Activated CD8-positive, alpha-beta memory T cell treated with anti-CD3 and anti-CD28 coated beads, Interleukin-2, amount 50 U/mL, for 48 hours (primary cell): ENCODE data around the gene MEIS1.
"Not testable (repeated sequence)": the region's sequence is repeated elsewhere in the genome, so short reads cannot be mapped to it uniquely, and the experiment has no call there.

Source experiments
- DNase-seq: peaks from one replicate; pipeline ENCODE4 v3.0.0-alpha.2; 2020

MEIS1 gene

DNA sequence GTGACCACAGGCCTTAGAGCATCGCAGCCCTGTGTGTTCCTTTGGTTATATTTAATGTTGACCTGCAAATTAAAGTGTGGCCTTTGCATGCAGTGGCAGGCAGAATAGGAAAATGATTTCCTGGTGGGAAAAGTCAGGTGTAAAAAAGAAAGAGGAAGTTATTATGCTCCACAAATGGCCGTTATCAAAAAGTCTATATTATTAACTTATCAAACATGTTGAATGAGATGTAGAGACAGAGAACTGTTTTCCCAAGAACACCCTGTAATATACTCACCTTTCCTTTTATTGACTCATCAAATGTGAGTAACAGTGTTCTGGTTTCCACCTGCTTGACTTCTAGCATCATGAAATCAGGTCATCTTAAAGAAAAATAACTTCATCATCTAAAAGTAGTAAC lies 35.3 kb downstream of the MEIS1 start:
- DNase-seq: no peak

DNA sequence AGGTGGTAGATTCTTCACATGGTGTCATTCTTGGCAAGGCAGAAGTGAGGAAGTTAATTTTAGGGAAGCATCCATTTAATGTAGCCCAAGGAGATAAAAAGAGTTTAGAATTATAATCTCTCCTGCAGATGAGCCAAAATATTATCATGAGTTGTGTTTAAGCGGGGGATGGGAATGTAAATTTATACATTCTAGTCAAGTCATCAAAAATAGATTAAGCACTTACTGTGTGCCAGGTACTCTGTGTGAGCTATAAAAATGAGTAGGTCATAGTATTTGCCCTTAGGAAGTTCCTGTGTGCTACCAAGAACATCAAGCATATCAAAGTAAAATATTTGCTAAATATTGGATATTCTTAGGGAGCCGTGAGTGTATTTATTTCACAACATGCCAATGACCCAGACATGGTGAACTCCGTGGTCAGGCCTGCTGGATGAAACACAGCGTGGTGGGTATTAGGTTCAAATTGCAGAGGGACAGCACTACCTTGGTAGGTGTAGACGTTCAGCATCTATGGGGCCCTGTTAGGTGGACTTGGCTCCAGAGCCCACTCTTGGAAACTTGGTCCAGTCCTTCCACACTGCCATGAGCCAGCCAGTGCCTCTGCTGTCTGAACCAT lies 37.4 kb downstream of the MEIS1 start:
- no peak for DNase-seq

DNA sequence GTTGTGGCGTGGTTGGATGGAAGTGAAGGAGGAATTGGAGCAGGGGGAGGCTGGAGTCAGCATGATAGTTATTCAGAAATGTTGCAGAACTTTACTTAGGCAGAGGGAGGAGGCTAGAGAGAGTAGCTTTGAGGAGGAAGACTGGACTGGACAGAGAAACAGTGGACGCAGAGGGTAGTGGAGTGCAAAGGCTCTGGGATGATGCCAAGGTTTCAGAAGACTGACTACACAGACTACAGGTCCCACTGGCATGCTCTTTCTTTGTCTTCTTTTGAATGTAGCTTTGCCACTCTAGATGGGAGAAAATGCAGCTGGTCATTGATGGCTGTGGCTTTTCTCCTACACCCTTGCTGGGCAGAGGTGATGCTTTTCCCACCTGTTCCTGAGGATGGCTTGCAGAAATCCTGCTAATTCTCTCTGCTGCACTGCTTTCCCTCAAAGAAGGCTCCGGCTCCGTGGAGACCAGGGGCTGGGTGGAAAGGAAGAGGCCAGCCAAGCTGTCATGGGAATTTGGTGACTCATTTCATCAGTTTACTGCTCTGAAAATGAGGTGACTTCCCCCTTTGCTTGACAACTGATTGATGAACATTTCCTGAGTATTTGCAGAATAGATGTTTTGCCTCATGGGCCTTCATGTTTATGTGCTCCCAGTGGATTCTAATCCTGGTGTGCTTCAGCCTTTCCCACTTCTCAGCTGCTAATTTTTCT lies 42.4 kb downstream of the MEIS1 start:
- no peak for DNase-seq

DNA sequence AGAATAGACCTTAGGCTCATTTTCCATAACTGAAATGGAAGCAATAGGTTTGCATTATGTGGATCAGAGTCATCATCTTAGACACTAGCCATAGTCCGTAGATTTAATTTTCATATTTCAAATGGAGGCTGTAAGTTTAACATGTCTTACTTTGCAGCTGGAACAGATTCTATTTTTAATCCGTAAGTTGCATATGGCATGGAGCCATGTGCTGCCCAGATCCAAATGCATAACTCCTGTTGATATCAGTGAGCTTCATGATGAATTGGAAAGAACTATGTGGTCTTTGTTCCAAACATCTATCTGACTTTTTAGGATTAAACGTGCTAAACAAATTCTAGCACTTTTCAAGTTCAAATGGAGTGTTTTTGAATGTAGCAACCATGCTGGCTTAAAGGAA lies 43.4 kb downstream of the MEIS1 start:
- DNase-seq: no peak

GRCh38 chr2:66478731-66479316 lies 43.9 kb downstream of the MEIS1 start:
- DNase-seq: no peak

DNA sequence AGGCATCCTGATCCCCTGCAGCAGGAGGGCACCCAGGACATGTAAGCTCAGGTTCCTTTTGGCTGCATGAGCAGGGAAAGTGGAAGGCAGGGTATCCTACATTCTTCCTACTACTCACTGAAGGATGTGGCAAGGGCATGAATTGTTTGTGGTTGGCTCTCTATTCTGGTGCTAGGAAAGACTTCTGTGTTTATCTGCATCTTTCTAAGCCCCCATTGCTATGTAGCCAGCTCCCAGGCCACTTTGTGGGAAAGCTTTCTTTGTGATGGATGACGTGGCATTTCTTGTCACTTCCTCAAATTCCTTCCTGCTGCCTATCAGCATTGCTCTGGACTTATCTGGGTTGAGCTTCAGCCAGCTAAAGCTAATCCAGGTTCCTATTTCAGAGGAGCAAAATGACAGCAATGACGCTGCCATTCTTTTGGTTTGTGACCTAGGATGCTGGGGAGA lies 46.2 kb downstream of the MEIS1 start:
- no peak for DNase-seq

DNA sequence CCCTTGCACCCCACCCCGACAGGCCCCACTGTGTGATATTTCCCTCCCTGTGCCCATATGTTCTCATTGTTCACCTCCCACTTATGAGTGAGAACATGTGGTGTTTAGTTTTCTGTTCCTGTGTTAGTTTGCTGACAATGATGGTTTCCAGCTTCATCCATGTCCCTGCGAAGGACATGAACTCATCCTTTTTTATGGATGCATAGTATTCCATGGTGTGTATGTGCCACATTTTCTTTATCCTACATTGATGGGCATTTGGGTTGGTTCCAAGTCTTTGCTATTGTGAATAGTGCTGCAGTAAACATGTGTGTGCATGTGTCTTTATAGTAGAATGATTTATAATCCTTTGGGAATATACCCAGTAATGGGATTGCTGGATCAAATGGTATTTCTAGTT lies 50.3 kb downstream of the MEIS1 start:
- not testable (repeated sequence) for DNase-seq

DNA sequence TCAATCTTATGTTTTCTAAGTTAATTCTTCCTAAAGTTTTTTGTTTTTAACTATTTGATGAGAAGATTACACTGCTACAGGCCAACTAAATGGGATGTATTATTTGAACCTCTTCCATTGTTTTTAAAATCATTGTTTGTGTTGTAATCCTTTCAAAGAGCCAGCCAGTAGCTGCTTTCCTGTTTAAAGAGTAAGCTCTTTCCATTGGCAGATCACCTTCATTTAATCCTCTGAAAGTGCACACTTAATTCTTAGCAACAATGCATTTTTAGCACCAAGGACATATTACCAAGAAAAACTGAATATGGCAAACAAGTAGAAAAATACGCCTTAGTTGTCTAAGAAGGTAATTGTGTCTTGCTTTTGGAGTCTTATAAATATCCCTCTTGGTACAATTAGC lies 54.0 kb downstream of the MEIS1 start:
- DNase-seq: no peak

GRCh38 chr2:66489436-66489835 lies 54.5 kb downstream of the MEIS1 start:
- DNase-seq: no peak

DNA sequence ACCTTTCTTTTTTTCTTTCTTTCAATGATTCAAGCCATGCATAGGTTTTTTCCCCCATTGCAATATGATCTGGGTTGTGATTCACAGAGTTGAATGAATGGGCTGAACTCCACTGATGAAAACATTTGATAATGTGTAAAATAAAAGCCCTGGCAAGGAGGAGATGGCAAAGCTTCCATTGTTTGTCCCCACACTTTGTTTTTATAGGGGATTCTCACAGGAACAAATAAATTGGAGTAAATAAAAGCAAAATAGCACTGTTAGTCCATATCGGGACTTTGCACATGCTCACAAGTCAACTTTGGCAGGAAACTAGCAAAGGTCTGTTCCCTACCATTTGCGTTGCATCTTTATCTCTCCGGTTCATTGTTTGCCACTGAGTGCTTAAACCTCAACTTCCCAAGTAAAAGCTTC lies 55.7 kb downstream of the MEIS1 start:
- DNase-seq: no peak

DNA sequence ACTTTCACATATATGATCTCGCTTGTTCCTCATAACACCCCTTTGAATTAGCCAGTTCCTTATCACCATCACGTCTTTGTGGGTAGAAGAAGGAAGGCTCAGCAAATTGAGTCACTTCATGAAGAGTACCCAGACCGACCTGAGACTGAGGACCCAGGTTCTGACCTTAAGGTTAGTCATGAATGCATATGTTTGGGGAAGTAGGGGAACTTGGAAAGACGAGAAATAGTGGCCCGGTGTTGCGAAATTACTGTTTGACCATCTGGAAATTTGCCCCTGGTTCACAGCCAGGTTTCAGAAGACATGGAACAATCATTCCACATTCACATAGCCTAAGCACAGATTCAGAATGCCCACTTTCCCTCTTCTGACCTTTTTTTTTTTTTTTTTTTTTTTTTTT lies 59.8 kb downstream of the MEIS1 start:
- no peak for DNase-seq

- no peak for DNase-seq
These were observed 61.1 kb downstream of the MEIS1 start for GRCh38 chr2:66495788-66496640.

DNA sequence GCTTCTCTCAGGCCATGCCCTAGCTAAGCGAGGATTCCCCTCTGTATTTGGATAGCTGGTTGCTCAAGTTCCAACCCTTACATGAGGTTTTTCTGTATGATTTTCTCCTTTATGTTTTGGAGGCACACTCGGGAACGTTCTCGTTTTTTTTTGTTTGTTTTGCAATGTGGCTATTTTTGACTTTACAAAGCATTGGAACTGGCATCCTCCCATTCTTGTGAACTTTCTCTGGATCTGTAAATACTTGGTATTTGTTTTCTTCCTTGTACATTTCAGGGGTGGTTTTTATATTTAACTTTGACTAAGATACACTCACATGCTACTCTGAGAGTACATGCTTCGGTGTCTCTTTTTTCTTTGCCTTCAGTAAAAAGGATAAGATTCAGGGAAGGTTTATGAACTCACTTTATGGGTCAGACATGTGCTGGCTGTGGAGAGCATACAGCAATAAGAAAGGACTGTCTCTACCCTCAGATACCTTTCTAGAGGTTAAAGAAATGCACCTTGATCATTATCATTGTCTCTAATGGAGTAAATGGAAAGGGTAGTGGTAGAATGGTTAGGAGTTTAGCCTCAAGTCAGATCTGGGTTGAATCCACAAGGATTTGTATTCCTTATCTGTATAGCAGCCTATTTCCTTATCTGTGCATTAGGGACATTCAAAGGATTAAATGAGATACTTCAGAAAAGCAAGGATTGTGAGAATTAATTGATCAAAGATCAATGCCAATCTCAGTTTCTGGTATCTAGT lies 61.9 kb downstream of the MEIS1 start:
- DNase-seq: no peak

DNA sequence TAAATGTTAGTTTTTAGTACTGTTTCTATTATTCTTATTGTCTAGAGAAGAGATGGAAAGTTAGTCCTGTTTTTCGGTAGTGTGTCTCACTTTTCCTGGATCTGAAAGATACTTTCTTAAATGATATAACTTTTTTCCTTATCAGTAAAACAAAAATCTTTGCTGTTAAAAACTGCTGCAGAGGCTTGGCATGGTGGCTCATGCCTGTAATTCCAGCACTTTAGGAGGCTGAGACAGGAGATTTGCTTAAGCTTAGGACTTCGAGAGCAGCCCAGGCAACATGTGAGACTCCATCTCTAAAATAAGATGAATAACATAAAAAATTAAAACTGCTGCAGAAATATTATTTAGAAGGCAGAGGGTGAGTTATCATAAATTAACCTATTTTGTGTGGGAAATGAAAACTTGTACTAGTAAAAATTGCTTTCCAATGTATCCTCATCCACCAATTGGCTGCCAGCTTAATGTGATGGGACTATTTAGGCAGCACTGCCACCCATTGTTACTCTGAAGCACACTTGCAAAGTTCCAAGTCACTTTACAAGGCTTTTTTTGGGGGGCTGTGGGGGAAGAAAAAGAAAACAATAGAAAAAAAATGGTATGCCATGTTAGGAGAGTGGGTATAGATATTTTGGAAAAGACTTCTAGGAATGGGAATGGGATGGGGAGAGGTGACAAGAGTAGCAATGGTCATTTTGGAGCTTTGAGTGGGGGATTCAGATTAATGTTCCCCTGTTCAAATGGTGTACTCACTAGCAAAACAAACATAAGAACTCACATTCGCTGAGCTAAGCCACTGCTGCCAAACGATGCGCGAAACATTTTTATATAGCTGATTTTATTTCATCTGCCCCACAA lies 62.7 kb downstream of the MEIS1 start:
- DNase-seq: no peak

DNA sequence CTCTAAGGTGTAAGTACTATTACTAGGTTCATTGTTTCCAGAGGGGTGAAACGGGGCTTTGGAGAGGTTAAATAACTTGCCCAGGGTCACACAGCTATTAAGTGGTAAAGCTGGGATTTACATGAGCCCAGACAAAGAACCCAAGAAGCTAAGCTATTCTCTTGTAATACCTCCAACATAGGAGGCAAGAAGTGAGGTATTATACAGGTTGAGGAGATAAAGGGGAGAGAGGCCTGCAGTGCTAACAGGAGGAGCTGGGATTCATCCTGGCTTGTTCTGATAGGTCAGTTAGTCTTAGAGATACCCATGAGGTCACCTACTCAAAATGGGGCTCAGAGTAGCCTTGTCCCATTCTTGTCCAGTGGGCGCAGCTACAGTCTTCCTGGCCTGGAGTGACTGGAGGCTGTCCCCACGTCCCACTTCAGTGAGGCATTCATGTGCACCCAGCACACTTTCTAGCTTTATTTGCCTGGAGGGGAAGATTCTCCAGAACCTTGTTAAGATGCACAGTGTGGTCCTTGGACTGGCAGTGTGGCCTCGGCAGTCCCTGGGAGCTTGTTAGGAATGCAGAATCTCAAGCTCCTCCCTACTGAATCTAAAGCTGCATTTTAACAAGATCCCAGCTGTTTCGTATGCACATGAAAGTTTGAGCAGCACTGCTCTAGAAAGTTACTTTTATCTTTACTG lies 63.5 kb downstream of the MEIS1 start:
- DNase-seq: no peak

- DNase-seq: no peak
These were observed 66.3 kb downstream of the MEIS1 start for GRCh38 chr2:66501267-66501666.

DNA sequence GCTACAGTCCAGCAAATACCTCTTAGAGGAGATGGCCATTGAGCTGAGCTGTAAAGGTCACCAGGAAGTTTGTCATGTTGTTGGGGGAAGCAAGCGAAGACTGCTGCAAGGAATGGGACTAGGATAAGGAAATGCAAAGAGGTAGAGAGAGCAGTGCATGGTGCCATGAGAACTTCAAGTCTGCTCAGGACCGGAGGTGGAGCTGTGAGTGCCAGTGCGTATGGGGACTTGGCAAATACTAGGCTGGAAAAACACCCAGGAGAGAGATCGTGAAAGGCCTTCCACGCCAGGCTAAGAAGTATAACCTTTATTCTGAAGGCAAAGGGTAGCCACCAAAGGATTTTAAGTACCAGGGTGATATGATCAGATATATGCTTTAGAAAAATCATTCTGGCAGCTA lies 71.3 kb downstream of the MEIS1 start:
- DNase-seq: no peak

GRCh38 chr2:66507673-66508201 lies 72.8 kb downstream of the MEIS1 start:
- no peak for DNase-seq

GRCh38 chr2:66508484-66509071 lies 73.7 kb downstream of the MEIS1 start:
- no peak for DNase-seq

DNA sequence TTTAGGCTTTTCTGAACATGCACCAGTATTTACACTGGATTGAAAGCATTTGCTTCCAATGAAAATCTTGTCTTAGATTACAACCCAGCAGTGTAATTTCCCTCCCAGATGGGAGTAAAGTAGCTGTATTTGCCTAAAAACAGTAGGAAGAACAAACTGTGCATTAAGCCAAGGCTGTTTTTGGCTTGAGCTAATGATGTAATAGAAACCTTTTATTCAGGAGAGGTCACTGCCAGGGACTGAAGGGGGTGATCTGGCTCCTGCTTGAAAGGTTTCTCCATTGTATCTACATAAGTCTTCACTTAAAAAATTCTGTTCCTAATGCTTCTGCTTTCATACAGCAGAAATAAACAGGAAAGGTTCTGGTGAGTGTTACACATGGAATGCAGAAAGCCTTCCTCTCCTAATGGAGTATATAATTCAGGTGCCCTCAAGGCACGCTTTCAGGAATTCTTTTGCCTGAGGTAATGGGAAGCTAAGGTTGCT lies 74.4 kb downstream of the MEIS1 start:
- no peak for DNase-seq
